ENCODE data around the gene ZNF557.
"Not testable (repeated sequence)": the region's sequence is repeated elsewhere in the genome, so short reads cannot be mapped to it uniquely, and the experiment has no call there.

ZNF557 gene

GRCh38 chr19:7069042-7069903 is at the start of gene ZNF557:
ZNF557 (plus strand) TSS chr19:7069703; CDS start chr19:7075075, 5,372 bp downstream.
- DNase-seq (ENCODE audit: low spot score) = peak; percentile 90

DNA sequence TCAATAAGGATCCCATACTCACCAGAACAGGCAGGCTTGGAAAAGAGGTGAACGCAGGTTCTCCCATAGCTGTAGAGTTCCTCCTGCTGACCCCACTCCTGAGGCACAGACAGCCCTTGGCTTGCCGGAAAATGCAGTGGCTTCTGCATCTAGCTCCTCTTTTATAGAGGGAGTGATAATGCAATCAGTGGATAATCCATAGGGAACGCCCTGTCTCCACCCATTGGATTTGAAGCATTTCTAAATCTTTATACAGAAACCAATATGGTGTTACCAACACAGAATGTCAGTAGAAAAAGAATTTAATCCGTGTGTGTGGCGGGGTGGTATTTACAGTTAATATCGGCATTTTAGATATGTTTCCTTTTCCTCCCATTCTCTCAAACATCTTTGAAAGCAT is 48.2 kb upstream of the ZNF557 start, which contains the start of gene MBD3L2B:
Gene MBD3L2B (minus strand): TSS at position 101 of the 400 bp plus-strand sequence. CDS start 34 bp downstream, at position 67.
- DNase-seq (ENCODE audit: low spot score) = not testable (repeated sequence)

DNA sequence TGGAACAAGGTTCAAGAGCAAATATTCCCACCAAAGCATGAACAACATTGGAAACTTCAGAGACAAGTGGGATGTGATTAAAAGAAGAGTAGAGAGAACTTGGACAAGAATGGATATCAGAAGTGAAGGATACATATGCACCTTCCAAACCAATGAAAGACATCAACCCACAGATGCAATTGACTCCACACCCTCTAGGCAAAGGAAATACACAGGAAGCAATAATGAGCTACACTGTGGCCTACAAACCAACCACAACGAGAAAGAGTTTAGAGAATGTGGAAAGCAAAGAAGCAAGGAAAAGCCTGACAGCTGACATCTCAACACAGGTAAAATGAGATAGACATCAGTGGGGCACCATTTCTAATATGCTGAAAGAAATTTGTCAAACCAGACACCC is 40.7 kb upstream of the ZNF557 start:
- DNase-seq (ENCODE audit: low spot score) = not testable (repeated sequence)

- not testable (repeated sequence) for DNase-seq (ENCODE audit: low spot score)
Observed at GRCh38 chr19:7030278-7030677, 39.2 kb upstream of the ZNF557 start, which contains the start of gene MBD3L5. MBD3L5 (plus strand) TSS chr19:7030578; CDS start chr19:7030612, 34 bp downstream.

DNA sequence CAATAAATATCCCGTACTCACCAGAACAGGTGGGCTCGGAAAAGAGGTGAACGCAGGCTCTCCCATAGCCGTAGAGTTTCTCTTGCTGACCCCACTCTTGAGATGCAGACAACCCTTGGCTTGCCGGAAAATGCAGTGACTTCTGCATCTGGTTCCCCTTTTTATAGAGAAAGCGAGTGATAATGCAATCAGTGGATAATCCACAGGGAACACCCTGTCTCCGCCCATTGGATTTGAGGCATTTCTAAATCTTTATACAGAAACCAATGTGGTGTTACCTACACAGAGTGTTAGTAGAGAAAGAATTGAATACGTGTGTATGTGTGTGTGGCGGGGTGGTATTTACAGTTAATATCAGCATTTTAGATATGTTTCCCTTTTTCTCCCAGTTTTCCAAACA is 29.4 kb upstream of the ZNF557 start, which contains the start of gene MBD3L4:
Gene MBD3L4 (minus strand): TSS at position 101 of the 400 bp plus-strand sequence. CDS start 35 bp downstream, at position 66.
- DNase-seq (ENCODE audit: low spot score) = not testable (repeated sequence)

- not testable (repeated sequence) for DNase-seq (ENCODE audit: low spot score)
Observed at GRCh38 chr19:7041563-7041962, 27.9 kb upstream of the ZNF557 start.

DNA sequence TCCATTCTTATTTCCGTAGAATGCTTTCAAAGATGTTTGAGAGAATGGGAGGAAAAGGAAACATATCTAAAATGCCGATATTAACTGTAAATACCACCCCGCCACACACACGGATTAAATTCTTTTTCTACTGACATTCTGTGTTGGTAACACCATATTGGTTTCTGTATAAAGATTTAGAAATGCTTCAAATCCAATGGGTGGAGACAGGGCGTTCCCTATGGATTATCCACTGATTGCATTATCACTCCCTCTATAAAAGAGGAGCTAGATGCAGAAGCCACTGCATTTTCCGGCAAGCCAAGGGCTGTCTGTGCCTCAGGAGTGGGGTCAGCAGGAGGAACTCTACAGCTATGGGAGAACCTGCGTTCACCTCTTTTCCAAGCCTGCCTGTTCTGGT is 20.5 kb upstream of the ZNF557 start, which contains the start of gene MBD3L2:
Gene MBD3L2 (plus strand): TSS at position 301 of the 400 bp plus-strand sequence. CDS start 53 bp downstream, at position 354.
- not testable (repeated sequence) for DNase-seq (ENCODE audit: low spot score)

- DNase-seq (ENCODE audit: low spot score) = not testable (repeated sequence)
Observed at GRCh38 chr19:7051421-7051820, 18.1 kb upstream of the ZNF557 start.

GRCh38 chr19:7052896-7053295 is 16.6 kb upstream of the ZNF557 start:
- DNase-seq (ENCODE audit: low spot score) = not testable (repeated sequence)

- not testable (repeated sequence) for DNase-seq (ENCODE audit: low spot score)
Observed at GRCh38 chr19:7054635-7055368, 14.7 kb upstream of the ZNF557 start.

DNA sequence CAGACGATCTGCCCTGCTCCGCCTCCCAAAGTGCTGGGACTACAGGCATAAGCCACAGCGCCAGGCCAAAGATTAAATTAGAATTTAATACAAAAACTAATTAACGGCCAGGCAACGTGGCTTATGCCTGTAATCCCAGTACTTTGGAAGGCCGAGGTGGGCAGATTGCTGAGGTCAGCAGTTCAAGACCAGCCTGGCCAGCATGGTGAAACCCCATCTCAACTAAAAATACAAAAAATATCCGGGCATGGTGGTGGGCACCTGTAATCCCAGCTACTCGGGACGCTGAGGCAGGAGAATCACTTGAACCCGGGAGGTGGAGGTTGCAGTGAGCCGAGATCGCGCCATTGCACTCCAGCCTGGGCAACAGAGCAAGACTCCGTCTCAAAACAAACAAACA is 13.8 kb upstream of the ZNF557 start:
- DNase-seq (ENCODE audit: low spot score) = not testable (repeated sequence)

- not testable (repeated sequence) for DNase-seq (ENCODE audit: low spot score)
Observed at GRCh38 chr19:7056371-7056770, 13.1 kb upstream of the ZNF557 start.

DNA sequence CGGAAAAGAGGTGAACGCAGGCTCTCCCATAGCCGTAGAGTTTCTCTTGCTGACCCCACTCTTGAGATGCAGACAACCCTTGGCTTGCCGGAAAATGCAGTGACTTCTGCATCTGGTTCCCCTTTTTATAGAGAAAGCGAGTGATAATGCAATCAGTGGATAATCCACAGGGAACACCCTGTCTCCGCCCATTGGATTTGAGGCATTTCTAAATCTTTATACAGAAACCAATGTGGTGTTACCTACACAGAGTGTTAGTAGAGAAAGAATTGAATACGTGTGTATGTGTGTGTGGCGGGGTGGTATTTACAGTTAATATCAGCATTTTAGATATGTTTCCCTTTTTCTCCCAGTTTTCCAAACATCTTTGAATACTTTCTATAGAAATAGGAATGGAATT is 10.9 kb upstream of the ZNF557 start, which contains the start of gene MBD3L3:
Gene MBD3L3 (minus strand): TSS at position 101 of the 400 bp plus-strand sequence. CDS start 71 bp downstream, at position 30.
- DNase-seq (ENCODE audit: low spot score) = not testable (repeated sequence)

- DNase-seq (ENCODE audit: low spot score) = not testable (repeated sequence)
Observed at GRCh38 chr19:7059977-7060376, 9.5 kb upstream of the ZNF557 start.

GRCh38 chr19:7063339-7063738 is 6.2 kb upstream of the ZNF557 start:
- no peak for DNase-seq (ENCODE audit: low spot score)

DNA sequence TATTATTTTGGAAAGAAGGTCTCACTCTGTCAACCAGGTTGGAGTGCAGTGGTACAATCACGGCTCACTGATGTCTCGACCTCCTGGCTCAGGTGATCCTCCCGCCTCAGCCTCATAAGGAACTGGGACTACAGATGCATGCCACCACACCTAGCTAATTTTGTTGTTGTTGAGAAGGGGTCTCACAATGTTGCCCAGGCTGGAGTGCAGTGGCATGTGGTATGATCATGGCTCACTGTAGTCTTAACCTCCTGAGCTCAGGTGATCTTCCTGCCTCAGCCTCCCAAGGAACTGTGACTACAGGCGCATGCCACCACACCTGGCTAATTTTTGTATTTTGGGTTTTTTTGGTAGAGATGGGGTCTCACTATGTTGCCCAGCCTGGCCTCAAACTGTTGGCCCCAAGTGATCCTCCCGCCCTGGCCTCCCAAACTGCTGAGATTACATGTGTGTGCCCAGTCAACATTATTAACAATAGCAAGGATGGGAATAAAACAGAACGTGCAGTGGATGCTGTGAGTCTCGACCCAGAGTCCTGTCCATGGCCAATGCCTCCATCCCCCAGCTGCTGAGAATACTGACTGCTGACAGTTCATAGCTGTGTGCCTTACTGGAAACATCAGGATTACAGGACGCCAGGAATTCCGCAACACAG is 5.6 kb upstream of the ZNF557 start:
- DNase-seq (ENCODE audit: low spot score) = no peak

- DNase-seq (ENCODE audit: low spot score) = not testable (repeated sequence)
Observed at GRCh38 chr19:7067122-7067521, 2.4 kb upstream of the ZNF557 start.

DNA sequence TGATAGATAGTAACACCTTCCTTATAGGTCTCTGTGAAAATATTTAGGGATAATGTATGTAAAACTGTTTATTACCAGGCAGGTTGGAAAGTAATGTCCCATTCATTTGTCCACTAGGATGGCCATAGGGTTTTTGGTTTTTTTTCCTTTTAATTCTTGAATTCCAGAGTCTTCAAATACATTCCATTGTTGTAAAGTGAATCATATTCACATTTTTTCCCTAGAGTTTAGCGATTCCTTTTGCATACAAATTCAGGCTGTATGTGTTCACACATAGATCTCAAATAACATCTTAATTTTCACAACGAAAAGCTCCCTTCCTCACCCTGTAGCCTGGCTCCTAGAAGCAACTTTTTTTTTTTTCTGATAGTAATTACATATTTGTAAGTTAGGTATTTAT is 1.8 kb upstream of the ZNF557 start:
- DNase-seq (ENCODE audit: low spot score) = peak; percentile 22

- no peak for DNase-seq (ENCODE audit: low spot score)
Observed at GRCh38 chr19:7068599-7068998, 904 bp upstream of the ZNF557 start.

DNA sequence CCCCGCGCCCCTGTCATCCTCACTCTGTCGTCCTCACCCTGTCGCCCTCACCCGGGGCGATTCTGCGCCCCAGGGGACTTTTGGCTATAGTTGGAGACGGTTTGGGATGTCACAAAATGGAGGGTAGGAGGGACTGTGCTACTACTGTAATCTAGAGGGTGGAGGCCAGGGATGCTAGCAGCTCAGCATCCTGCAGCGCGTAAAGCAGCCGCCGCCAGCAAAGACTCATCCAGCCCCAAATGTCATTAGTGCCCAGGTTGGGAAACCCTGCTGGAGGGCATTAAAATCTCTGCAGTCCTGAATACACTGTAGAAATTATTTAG is 362 bp downstream of the ZNF557 start:
- peak; percentile 20 for DNase-seq (ENCODE audit: low spot score)

GRCh38 chr19:7072541-7072940 is 3.0 kb downstream of the ZNF557 start:
- no peak for DNase-seq (ENCODE audit: low spot score)

Measured in hepatic stellate cell (primary cell).